ENCODE measurements around the gene IGSF9.
"Not testable (repeated sequence)": the region's sequence is repeated elsewhere in the genome, so short reads cannot be mapped to it uniquely, and the experiment has no call there.

The IGSF9 gene

DNA sequence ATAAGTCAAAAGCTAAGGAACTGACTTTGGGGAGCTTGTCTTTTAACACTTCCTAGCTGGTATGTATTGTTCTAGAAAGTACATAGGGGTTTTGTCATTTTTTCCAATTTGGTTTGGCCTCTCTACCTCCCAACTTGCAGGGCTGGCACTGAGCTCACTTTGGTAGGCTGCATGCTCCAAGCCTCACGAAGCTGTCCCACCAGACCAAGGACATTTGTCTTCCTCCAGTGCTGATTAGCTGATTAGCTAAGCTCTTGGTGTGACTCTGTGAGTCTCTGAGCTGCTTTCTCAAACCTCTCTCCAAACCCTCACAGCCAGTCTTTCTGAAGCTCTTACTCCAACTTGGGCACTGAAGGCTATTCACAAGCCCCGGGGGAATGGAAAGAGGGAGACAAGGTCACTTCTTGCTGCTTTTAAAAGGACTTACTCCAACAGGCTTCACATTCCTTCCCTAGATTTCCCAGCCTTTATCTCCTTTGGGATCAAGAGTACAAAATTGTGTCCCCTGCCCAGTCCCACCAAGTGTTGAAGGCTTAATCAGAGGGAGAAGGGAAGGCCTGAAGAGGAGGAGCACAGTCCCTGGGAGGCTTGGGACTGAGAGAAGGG is 44.6 kb downstream of the IGSF9 start:
- CTCF ChIA-PET = interaction anchor here (0.7 to 9.9 kb wide), 3 partner anchors 9 to 38 kb away, joined by 3 to 75 read pairs (median 4); no protein-coding TSS in a partner anchor
- no peak for DNase-seq (ENCODE audit: extremely low spot score)
- no peak for TF ChIP-seq CTCF (IDR thresholded peaks at IDR 0.05; ENCODE audit: control extremely low read depth, extremely low read depth, low read depth, missing control alignments)
- POLR2A ChIA-PET = interaction anchor here (1.2 kb wide), 1 partner anchor 23 kb away, joined by 4 read pairs; no protein-coding TSS in a partner anchor

DNA sequence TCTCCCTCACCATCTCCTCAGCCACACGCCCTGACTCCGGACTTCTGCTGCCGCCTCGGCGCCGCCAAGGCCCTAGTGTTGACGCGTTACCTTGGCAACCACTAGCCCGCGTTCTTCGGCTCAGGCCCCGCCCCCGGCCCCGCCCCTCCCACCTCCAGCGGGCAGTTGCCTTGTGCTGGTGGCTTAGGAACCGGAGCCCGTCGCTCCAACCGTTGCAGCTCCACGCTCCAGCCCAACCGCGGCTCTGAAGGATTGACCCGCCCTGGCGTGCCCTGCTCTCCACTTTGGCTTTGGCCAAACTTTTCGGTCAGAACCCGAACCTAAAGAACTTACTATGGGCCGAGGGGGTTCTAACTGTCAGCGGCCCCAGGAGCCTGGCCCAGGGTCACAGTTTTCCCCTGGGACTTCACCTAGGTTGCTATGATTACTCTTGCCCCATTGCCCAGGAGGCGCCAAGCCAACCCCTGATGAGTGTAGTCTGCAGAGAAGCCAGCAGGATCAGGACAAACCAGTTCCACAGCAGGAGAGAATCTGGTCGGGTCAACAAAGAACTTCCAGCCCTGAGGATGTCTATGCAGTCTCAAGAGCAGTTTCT is 45.2 kb downstream of the IGSF9 start, which contains the start of gene CFAP45:
CFAP45 (minus strand) TSS at position 80 of the 595 bp plus-strand sequence; CDS start at position 13, 67 bp downstream.
- CTCF ChIA-PET = interaction anchor here (0.7 to 9.9 kb wide), 3 partner anchors 8 to 39 kb away, joined by 3 to 75 read pairs (median 4); no protein-coding TSS in a partner anchor
- POLR2A ChIA-PET = interaction anchor here (1.2 kb wide), 1 partner anchor 24 kb away, joined by 4 read pairs; no protein-coding TSS in a partner anchor
- TF ChIP-seq CTCF (IDR thresholded peaks at IDR 0.05; ENCODE audit: control extremely low read depth, extremely low read depth, low read depth, missing control alignments) = no peak
- peak; percentile 37 for DNase-seq (ENCODE audit: extremely low spot score)

DNA sequence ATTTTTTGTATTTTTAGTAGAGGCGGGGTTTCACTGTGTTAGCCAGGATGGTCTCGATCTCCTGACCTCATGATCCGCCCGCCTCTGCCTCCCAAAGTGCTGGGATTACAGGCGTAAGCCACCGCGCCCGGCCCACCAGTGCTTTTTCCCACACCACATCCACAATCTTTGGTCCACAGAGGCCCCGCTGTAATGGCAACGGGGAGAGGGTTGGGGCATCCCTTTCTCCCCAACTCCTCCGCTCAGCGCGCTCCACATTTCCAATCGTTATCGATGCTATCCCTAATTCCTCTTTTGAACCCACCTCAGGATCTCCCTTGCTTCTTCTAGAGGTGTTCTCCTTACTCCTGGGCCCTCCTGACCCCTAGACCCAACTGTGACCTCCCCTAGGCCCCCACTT is 45.8 kb downstream of the IGSF9 start:
- DNase-seq (ENCODE audit: extremely low spot score); POLR2A ChIA-PET: not testable (repeated sequence)
- CTCF ChIA-PET = interaction anchor here (9.9 kb wide), 1 partner anchor 8 kb away, joined by 75 read pairs; no protein-coding TSS in a partner anchor

DNA sequence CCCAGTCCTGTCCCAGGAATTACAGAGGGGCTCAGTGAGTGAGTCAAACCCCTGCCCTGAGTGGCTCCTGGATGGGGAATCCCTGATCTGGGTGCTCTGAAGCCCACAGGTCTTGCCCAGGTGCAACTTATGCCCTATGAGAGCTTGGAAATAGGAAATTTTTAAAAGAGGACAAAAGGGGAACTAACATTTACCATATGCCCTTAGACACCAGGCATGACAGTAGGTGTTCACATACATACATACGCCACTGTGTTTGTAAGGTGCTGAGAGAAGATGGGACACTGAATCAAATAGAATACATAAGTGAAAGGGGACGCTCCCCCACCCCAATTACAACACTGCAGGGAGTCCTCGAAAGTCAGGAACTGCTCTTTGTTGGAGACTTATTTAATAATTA is 46.9 kb downstream of the IGSF9 start:
- CTCF ChIA-PET = no interaction called here
- no peak for TF ChIP-seq CTCF (IDR thresholded peaks at IDR 0.05; ENCODE audit: control extremely low read depth, extremely low read depth, low read depth, missing control alignments)
- POLR2A ChIA-PET = no interaction called here
- no peak for DNase-seq (ENCODE audit: extremely low spot score)

DNA sequence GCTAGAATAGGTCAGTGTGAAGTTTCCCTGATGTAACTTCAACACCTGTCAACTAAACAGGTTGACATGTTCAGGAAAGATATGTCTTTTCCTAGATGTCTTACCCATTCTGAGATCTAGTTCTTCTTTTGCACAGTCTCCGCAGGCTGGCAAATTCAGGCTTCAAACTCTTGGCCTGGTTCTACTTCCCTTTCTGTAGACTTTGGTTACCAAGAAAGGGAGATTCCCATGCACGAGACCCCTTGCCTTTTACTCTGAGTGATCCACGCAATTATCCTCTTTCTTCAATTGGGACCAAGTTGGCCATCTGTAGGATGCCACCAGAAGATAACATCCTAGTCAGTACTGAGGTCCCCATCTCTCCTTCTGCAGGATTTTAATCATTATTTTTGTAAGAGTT is 47.5 kb downstream of the IGSF9 start:
- DNase-seq (ENCODE audit: extremely low spot score) = no peak
- no peak for TF ChIP-seq CTCF (IDR thresholded peaks at IDR 0.05; ENCODE audit: control extremely low read depth, extremely low read depth, low read depth, missing control alignments)

DNA sequence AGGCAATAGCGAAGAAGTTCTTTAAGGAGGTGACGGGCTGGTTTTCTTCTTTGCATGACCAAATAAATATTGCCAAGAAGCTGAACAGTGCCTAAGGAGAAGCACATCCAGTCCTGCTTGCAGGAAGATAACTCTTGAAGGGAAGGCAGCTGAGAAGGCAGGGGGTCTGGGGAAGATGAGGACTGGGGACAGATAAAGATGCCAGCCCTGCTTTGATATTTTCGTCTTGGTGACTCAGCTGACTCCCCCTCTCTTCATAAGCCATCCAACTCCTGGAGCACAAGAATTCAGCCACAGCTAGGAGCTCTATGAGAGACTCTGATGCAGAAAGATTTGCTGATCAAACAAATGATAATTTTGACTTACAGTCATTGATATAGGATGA is 48.9 kb downstream of the IGSF9 start:
- no peak for DNase-seq (ENCODE audit: extremely low spot score)
- no peak for TF ChIP-seq CTCF (IDR thresholded peaks at IDR 0.05; ENCODE audit: control extremely low read depth, extremely low read depth, low read depth, missing control alignments)
- CTCF ChIA-PET = interaction anchor here (1.1 to 14.2 kb wide), 3 partner anchors 95 to 182 kb away, joined by 4 to 302 read pairs (median 4); partner anchors contain the start of gene FCRL6
- POLR2A ChIA-PET = no interaction called here

More for the DNA sequence above, 47.5 kb downstream of the IGSF9 start:
- ChIA-PET CTCF (interaction anchor here (14.2 kb wide), 1 partner anchor 97 kb away, joined by 302 read pairs; the partner anchor contains the start of gene FCRL6), POLR2A (no interaction called here)

Measured in GM10248 (cell line).